ENCODE data around the gene TMEM170A. TPM values are rescaled to one million over a fixed set of nuclear protein-coding genes. Genes with fewer than 3 reads are reported as not detected.

The TMEM170A gene
- total and polyA plus RNA-seq, 7 donors, result 12.7 to 24.5 (median 15.9) TPM

DNA sequence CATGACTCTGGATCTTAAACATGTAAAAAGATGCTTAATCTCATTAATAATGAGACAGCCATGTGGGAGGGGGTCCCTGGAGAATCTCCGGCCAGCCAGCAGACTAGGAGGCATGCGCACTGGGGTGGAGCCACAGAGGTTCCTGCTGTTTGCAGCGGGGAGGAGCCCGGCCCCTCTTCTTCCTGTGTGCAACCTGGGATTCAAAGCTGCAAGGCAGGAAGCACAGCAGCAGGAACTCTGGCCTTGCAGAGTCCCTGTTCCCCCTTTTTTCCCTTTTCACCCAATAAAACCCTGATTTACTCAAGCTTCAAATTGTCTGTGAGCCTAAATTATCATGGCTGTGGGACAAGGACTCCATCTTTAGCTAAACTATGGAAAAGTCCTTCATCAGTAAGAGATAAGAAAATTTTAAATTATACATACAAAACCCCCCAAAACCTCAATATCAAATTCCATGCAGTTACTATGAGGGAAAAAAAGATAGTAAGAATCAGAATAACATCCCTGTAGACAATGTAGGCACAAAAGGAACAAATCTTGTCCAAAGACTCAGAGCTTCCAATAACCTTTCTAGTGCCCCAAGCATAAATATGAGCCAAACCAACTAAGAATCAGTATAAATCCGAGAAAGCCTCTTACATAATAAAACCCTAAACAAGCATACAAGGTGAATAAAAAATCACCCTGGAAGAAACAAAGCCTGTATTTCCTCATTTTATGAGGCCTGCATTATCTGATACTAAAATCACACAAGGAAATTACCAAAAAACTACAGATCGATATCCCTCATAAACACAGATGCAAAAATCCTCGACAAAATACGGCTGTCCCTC is 43.3 kb downstream of the TMEM170A start:
- TF ChIP-seq POLR2AphosphoS5 (IDR thresholded peaks at IDR 0.05) (no peak), EP300 (IDR thresholded peaks at IDR 0.05) (no peak), CTCF (IDR thresholded peaks at IDR 0.05) (no peak), POLR2A (IDR thresholded peaks at IDR 0.05) (no peak)
- peaks cover 0 to 4% (median 0%) of the 10 kb centered on the region in 4 donors for H3K4me1 ChIP-seq
- H3K4me3 ChIP-seq, result no peak overlapping the region
- peak overlapping the region in 1 of 4 donors; percentile 17 for H3K27ac ChIP-seq
- peak; percentile 84 for DNase-seq
- no peaks in the 10 kb centered on the region for H3K36me3 ChIP-seq
- WGBS, 2 donors, result 6 to 16% methylated on average over 8 of the region's 8 CpGs
- no peaks in the 10 kb centered on the region for H3K27me3 ChIP-seq
- no peaks in the 10 kb centered on the region for H3K9me3 ChIP-seq
- intact Hi-C loops (cut with DNase I), result no loop called here

DNA sequence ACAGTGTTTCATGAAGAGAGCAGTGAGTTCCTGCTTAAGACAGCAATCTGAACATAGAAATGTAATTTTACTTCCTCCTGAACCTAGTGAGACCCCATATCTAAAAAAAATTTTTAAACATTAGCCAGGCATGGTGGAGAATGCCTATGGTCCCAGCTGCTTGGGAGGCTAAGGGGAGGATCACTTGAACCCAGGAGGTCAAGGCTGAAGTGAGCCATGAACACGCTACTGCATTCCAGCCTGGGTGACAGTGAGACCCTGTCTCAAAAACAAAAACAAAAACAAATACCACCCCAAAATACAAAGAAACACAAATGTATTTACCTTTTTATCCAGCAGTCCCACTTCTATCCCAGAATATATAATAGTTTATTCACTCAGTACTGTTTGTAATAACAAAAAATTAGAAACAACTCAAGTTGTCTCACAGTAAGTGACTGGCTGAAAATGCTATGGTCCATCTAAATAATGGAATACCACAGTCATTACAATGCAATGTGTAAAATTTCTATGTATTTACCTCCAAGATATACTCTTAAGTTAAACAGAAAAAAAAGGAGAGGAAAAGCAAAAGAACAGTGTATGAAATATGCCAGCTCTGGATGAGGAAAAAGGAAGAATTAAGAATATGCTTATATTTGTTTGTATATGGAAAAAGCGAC is 47.5 kb downstream of the TMEM170A start:
- 45 to 83% methylated on average over 2 of the region's 2 CpGs for WGBS, 2 donors
- no peaks in the 10 kb centered on the region for H3K9me3 ChIP-seq
- DNase-seq, result no peak
- intact Hi-C loops (cut with DNase I), result no loop called here
- H3K36me3 ChIP-seq, result peaks cover 0 to 14% (median 3%) of the 10 kb centered on the region in 4 donors
- H3K27ac ChIP-seq, result no peak overlapping the region
- H3K27me3 ChIP-seq, result no peaks in the 10 kb centered on the region
- H3K4me3 ChIP-seq, result no peak overlapping the region
- peaks cover 0 to 7% (median 4%) of the 10 kb centered on the region in 4 donors for H3K4me1 ChIP-seq
- TF ChIP-seq EP300 (IDR thresholded peaks at IDR 0.05) (no peak), CTCF (IDR thresholded peaks at IDR 0.05) (no peak), POLR2AphosphoS5 (IDR thresholded peaks at IDR 0.05) (no peak), POLR2A (IDR thresholded peaks at IDR 0.05) (no peak)

GRCh38 chr16:75415169-75415905 is 49.2 kb downstream of the TMEM170A start:
- Histone ChIP-seq H3K36me3 (peaks cover 0 to 28% (median 10%) of the 10 kb centered on the region in 4 donors), H3K4me3 (no peak overlapping the region), H3K4me1 (peaks cover 0 to 7% (median 4%) of the 10 kb centered on the region in 4 donors), H3K27me3 (no peaks in the 10 kb centered on the region), H3K27ac (no peak overlapping the region), H3K9me3 (no peaks in the 10 kb centered on the region)
- TF ChIP-seq EP300 (IDR thresholded peaks at IDR 0.05) (no peak), POLR2A (IDR thresholded peaks at IDR 0.05) (no peak), CTCF (IDR thresholded peaks at IDR 0.05) (no peak), POLR2AphosphoS5 (IDR thresholded peaks at IDR 0.05) (no peak)
- intact Hi-C loops (cut with DNase I), result no loop called here
- no peak for DNase-seq
- WGBS, 2 donors, result 77% methylated on average over 4 of the region's 4 CpGs

GRCh38 chr16:75413951-75414350 is 50.5 kb downstream of the TMEM170A start:
- Histone ChIP-seq H3K4me3 (no peak overlapping the region), H3K36me3 (peaks cover 0 to 42% (median 12%) of the 10 kb centered on the region in 4 donors), H3K27me3 (no peaks in the 10 kb centered on the region), H3K27ac (no peak overlapping the region), H3K4me1 (peaks cover 0 to 7% (median 2%) of the 10 kb centered on the region in 4 donors), H3K9me3 (no peaks in the 10 kb centered on the region)
- intact Hi-C loops (cut with DNase I), result no loop called here
- no peak for DNase-seq
- no peak for TF ChIP-seq POLR2A (IDR thresholded peaks at IDR 0.05)
- TF ChIP-seq EP300 (IDR thresholded peaks at IDR 0.05), result no peak
- TF ChIP-seq POLR2AphosphoS5 (IDR thresholded peaks at IDR 0.05), result no peak
- TF ChIP-seq CTCF (IDR thresholded peaks at IDR 0.05), result no peak
- 92 to 94% methylated on average over 2 of the region's 2 CpGs for WGBS, 2 donors
